Astrocyte (in vitro differentiated cells and primary cell): ENCODE data around the gene ACOX2.

Experiments
- CTCF ChIP-seq: IDR thresholded peaks from 2 replicates; pipeline ENCODE4 v1.5.1; 2011; ENCODE audit warnings: low read depth, mild to moderate bottlenecking, inconsistent platforms, low read length, moderate library complexity; ENCODE audit not compliant: insufficient read depth
- EZH2 ChIP-seq: IDR thresholded peaks from 2 replicates; pipeline ENCODE4 v1.6.1; 2012; ENCODE audit warnings: mild to moderate bottlenecking, low read length, inconsistent platforms; ENCODE audit not compliant: insufficient read depth

DNA sequence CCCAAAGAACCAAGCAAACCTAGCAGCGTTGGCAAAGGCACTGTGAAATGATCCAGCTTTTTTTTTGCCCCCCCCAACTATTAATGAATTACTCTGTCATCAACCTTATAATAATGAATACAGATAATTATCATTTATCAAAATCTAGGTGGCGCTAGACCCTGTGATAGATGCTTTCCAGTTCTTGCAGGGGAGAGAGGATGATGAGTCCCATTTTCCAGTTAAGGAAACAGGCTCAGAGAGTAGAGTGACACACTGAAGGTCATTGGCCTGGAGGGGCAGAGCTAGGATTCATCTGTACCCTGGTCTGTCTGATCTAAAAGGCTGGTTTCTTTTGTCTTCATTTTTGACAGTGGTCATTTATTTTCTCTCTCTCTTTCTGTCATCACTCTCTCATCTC lies 5.0 kb downstream of the ACOX2 start:
- TF ChIP-seq CTCF (peak; percentile 24), EZH2 (no peak)
